Measurements from ENCODE around the gene FBXO44. TPM values are rescaled to one million over a fixed set of nuclear protein-coding genes. Genes with fewer than 3 reads are reported as not detected.

FBXO44 gene
- polyA plus RNA-seq, 2 donors = 9.0 to 16.2 TPM

DNA sequence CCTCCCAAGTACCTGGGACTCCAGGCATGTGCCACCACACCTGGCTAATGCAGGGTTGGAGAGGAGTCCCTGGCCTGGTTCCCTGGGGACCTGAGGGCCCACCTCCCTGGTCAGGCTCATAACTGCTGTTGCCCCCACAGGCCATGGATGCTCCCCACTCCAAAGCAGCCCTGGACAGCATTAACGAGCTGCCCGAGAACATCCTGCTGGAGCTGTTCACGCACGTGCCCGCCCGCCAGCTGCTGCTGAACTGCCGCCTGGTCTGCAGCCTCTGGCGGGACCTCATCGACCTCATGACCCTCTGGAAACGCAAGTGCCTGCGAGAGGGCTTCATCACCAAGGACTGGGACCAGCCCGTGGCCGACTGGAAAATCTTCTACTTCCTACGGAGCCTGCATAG lies 13.8 kb downstream of the FBXO44 start:
- Histone ChIP-seq H3K27ac (ENCODE audit: low read depth in 2 of 2, low read length in 1 of 2) (no peak overlapping the region), H3K4me3 (ENCODE audit: low read depth in 1 of 2, low read length in 2 of 2) (no peak overlapping the region), H3K4me1 (ENCODE audit: control insufficient read depth in 2 of 2, insufficient read depth in 2 of 2, low read length in 1 of 2) (no peaks in the 10 kb centered on the region), H3K36me3 (ENCODE audit: control insufficient read depth in 2 of 2, insufficient read depth in 2 of 2, low read length in 1 of 2) (peaks cover 4 to 18% of the 10 kb centered on the region in 2 donors), H3K27me3 (ENCODE audit: control insufficient read depth in 1 of 2, insufficient read depth in 2 of 2, low read length in 2 of 2) (no peaks in the 10 kb centered on the region), H3K9me3 (ENCODE audit: control insufficient read depth in 2 of 2, insufficient read depth in 1 of 2, low read depth in 1 of 2, low read length in 1 of 2) (no peaks in the 10 kb centered on the region)
- 86 to 91% methylated on average over 14 of the region's 14 CpGs for WGBS, 2 donors

DNA sequence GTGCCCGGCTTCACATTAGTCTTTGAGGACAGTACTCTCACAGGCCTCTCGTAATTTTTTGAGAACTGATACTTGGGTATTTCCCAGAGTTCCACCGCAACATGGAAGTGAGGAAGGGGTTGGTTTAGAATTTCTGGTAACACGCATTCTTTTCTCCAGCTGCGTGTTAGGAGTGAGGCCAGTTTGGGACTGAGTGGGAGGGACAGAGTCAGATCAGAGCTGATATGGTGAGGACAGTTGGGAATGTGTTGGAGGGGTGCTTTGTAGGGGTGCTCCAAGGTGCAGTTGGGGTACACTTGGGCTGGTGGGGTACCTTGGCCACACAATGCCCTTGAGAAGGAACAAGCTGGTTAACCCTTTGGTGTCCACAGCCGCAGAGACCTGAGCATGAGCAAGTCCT lies 16.1 kb downstream of the FBXO44 start:
- 74 to 75% methylated on average over 6 of the region's 6 CpGs for WGBS, 2 donors
- Histone ChIP-seq H3K4me3 (ENCODE audit: low read depth in 1 of 2, low read length in 2 of 2) (no peak overlapping the region), H3K9me3 (ENCODE audit: control insufficient read depth in 2 of 2, insufficient read depth in 1 of 2, low read depth in 1 of 2, low read length in 1 of 2) (no peaks in the 10 kb centered on the region), H3K27me3 (ENCODE audit: control insufficient read depth in 1 of 2, insufficient read depth in 2 of 2, low read length in 2 of 2) (no peaks in the 10 kb centered on the region), H3K27ac (ENCODE audit: low read depth in 2 of 2, low read length in 1 of 2) (no peak overlapping the region), H3K36me3 (ENCODE audit: control insufficient read depth in 2 of 2, insufficient read depth in 2 of 2, low read length in 1 of 2) (peaks cover 7 to 31% of the 10 kb centered on the region in 2 donors), H3K4me1 (ENCODE audit: control insufficient read depth in 2 of 2, insufficient read depth in 2 of 2, low read length in 1 of 2) (no peaks in the 10 kb centered on the region)

DNA sequence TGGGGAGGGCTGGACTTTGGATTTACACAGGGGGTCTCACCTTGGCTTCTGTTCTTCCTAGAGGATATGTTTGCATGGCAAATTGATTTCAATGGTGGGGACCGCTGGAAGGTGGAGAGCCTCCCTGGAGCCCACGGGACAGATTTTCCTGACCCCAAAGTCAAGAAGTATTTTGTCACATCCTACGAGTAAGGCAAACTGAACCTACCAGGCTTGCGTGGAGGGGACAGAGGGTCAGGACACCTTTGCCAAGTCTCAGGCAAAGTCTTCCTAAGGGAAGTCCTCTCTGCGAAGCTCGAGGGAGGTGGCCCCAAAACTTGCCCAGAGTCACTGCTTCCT lies 16.5 kb downstream of the FBXO44 start:
- Histone ChIP-seq H3K4me1 (ENCODE audit: control insufficient read depth in 2 of 2, insufficient read depth in 2 of 2, low read length in 1 of 2) (no peaks in the 10 kb centered on the region), H3K27ac (ENCODE audit: low read depth in 2 of 2, low read length in 1 of 2) (no peak overlapping the region), H3K36me3 (ENCODE audit: control insufficient read depth in 2 of 2, insufficient read depth in 2 of 2, low read length in 1 of 2) (peaks cover 7 to 32% of the 10 kb centered on the region in 2 donors), H3K4me3 (ENCODE audit: low read depth in 1 of 2, low read length in 2 of 2) (no peak overlapping the region), H3K9me3 (ENCODE audit: control insufficient read depth in 2 of 2, insufficient read depth in 1 of 2, low read depth in 1 of 2, low read length in 1 of 2) (no peaks in the 10 kb centered on the region), H3K27me3 (ENCODE audit: control insufficient read depth in 1 of 2, insufficient read depth in 2 of 2, low read length in 2 of 2) (no peaks in the 10 kb centered on the region)
- WGBS, 2 donors = 80 to 84% methylated on average over 6 of the region's 6 CpGs

DNA sequence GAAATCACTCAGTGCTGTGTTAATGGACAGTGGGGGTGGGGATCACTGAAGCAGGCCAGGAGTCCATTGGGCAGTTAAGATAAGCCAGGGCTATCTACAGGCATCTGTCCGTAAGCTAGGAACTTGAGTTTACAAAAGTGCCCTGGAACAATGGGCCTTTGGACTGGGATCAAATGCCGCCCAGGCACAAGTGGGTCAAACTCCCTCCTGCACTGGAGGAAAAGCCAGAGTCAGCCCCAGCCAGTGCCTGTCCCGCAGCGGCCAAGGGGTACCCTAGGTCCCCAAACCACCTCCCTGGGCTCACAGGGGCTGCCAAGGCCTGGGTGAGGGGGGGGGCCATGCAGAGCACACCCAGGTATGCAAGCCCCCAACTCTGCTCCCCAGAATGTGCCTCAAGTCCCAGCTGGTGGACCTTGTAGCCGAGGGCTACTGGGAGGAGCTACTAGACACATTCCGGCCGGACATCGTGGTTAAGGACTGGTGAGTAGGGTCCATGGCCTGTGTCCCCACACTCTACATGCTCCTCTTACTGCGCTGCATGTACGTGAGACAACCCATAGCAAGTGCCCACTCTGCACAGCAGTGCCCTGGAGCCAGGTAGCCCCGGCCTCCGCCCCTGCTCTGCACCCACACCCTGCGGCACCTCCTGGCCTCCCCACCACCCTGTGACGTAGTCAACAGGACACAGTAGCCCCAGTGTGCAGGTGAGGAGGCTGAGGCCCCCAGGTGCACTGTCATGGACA lies 17.0 kb downstream of the FBXO44 start:
- 86 to 91% methylated on average over 14 of the region's 14 CpGs for WGBS, 2 donors
- Histone ChIP-seq H3K4me3 (ENCODE audit: low read depth in 1 of 2, low read length in 2 of 2) (no peak overlapping the region), H3K27ac (ENCODE audit: low read depth in 2 of 2, low read length in 1 of 2) (no peak overlapping the region), H3K4me1 (ENCODE audit: control insufficient read depth in 2 of 2, insufficient read depth in 2 of 2, low read length in 1 of 2) (no peaks in the 10 kb centered on the region), H3K27me3 (ENCODE audit: control insufficient read depth in 1 of 2, insufficient read depth in 2 of 2, low read length in 2 of 2) (no peaks in the 10 kb centered on the region), H3K36me3 (ENCODE audit: control insufficient read depth in 2 of 2, insufficient read depth in 2 of 2, low read length in 1 of 2) (peaks cover 7 to 36% of the 10 kb centered on the region in 2 donors), H3K9me3 (ENCODE audit: control insufficient read depth in 2 of 2, insufficient read depth in 1 of 2, low read depth in 1 of 2, low read length in 1 of 2) (no peaks in the 10 kb centered on the region)

DNA sequence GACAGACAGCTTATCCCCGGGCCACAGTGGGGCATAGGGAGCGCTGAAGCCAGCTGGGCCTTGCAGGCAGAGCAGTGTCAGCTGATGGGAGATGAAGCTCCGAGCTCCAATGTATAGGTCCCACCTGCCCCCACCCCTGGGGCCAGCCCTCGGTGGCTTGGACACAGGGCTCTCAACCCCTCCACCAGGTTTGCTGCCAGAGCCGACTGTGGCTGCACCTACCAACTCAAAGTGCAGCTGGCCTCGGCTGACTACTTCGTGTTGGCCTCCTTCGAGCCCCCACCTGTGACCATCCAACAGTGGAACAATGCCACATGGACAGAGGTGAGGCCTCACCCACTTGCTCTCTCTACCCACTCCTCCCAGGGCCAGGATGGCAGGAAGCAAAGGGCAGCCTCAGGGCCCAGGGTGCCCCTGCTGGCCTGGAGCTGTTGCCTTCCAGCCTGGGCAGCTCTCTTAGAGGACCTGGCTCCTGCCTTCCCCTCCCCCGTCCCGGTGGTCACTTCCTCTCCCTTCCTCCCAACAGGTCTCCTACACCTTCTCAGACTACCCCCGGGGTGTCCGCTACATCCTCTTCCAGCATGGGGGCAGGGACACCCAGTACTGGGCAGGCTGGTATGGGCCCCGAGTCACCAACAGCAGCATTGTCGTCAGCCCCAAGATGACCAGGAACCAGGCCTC lies 18.6 kb downstream of the FBXO44 start:
- no peaks in the 10 kb centered on the region for H3K27me3 ChIP-seq (ENCODE audit: control insufficient read depth in 1 of 2, insufficient read depth in 2 of 2, low read length in 2 of 2)
- 90 to 92% methylated on average over 14 of the region's 14 CpGs for WGBS, 2 donors
- H3K4me3 ChIP-seq (ENCODE audit: low read depth in 1 of 2, low read length in 2 of 2) = no peak overlapping the region
- no peaks in the 10 kb centered on the region for H3K4me1 ChIP-seq (ENCODE audit: control insufficient read depth in 2 of 2, insufficient read depth in 2 of 2, low read length in 1 of 2)
- peaks cover 7 to 36% of the 10 kb centered on the region in 2 donors for H3K36me3 ChIP-seq (ENCODE audit: control insufficient read depth in 2 of 2, insufficient read depth in 2 of 2, low read length in 1 of 2)
- H3K27ac ChIP-seq (ENCODE audit: low read depth in 2 of 2, low read length in 1 of 2) = no peak overlapping the region
- no peaks in the 10 kb centered on the region for H3K9me3 ChIP-seq (ENCODE audit: control insufficient read depth in 2 of 2, insufficient read depth in 1 of 2, low read depth in 1 of 2, low read length in 1 of 2)

DNA sequence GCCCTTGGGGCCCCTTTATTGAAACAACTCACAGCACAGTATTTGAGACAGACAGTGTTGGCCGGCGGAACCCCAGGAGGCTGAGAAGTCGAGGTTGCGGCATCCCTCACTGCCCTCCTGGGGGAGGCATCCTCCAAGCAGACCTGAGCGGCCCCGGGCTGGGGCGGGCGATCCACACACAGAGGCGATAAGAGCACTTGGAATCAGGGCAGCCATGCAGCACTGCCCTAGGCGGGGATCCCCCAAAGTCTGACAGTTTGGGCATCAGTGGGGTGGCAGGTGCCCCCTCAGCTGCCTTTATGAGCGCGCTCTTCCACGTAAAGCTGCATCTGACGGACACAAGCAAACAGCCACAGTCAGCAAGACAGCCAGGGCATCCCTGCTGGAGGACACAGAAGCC lies 19.8 kb downstream of the FBXO44 start:
- H3K27me3 ChIP-seq (ENCODE audit: control insufficient read depth in 1 of 2, insufficient read depth in 2 of 2, low read length in 2 of 2) = no peaks in the 10 kb centered on the region
- H3K36me3 ChIP-seq (ENCODE audit: control insufficient read depth in 2 of 2, insufficient read depth in 2 of 2, low read length in 1 of 2) = peaks cover 7 to 33% of the 10 kb centered on the region in 2 donors
- WGBS, 2 donors = 94 to 97% methylated on average over 14 of the region's 14 CpGs
- no peaks in the 10 kb centered on the region for H3K4me1 ChIP-seq (ENCODE audit: control insufficient read depth in 2 of 2, insufficient read depth in 2 of 2, low read length in 1 of 2)
- no peak overlapping the region for H3K27ac ChIP-seq (ENCODE audit: low read depth in 2 of 2, low read length in 1 of 2)
- no peak overlapping the region for H3K4me3 ChIP-seq (ENCODE audit: low read depth in 1 of 2, low read length in 2 of 2)
- H3K9me3 ChIP-seq (ENCODE audit: control insufficient read depth in 2 of 2, insufficient read depth in 1 of 2, low read depth in 1 of 2, low read length in 1 of 2) = no peaks in the 10 kb centered on the region

DNA sequence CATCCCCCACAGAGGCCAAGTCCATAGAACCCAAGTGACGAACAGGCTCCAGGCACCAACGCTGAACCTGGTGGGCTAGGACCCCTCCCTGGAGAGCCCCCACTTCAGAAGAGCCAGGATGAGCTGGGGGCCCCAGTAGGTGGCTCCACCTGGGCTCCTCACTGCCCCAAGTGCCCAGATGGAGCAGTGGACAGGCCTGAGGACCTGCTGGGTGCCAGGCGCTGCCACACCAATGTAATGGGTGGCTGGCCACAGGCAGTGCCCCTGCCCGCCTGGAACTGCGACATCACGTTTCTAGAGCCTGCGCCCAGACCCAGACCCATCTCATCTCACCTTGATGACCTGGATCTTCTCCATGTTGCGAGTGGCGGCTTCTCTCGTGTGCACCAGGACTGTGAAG lies 20.6 kb downstream of the FBXO44 start:
- WGBS, 2 donors = 93 to 96% methylated on average over 10 of the region's 10 CpGs
- Histone ChIP-seq H3K36me3 (ENCODE audit: control insufficient read depth in 2 of 2, insufficient read depth in 2 of 2, low read length in 1 of 2) (peaks cover 7 to 33% of the 10 kb centered on the region in 2 donors), H3K9me3 (ENCODE audit: control insufficient read depth in 2 of 2, insufficient read depth in 1 of 2, low read depth in 1 of 2, low read length in 1 of 2) (no peaks in the 10 kb centered on the region), H3K27ac (ENCODE audit: low read depth in 2 of 2, low read length in 1 of 2) (no peak overlapping the region), H3K27me3 (ENCODE audit: control insufficient read depth in 1 of 2, insufficient read depth in 2 of 2, low read length in 2 of 2) (no peaks in the 10 kb centered on the region), H3K4me3 (ENCODE audit: low read depth in 1 of 2, low read length in 2 of 2) (no peak overlapping the region), H3K4me1 (ENCODE audit: control insufficient read depth in 2 of 2, insufficient read depth in 2 of 2, low read length in 1 of 2) (peaks cover 0 to 2% of the 10 kb centered on the region in 2 donors)

DNA sequence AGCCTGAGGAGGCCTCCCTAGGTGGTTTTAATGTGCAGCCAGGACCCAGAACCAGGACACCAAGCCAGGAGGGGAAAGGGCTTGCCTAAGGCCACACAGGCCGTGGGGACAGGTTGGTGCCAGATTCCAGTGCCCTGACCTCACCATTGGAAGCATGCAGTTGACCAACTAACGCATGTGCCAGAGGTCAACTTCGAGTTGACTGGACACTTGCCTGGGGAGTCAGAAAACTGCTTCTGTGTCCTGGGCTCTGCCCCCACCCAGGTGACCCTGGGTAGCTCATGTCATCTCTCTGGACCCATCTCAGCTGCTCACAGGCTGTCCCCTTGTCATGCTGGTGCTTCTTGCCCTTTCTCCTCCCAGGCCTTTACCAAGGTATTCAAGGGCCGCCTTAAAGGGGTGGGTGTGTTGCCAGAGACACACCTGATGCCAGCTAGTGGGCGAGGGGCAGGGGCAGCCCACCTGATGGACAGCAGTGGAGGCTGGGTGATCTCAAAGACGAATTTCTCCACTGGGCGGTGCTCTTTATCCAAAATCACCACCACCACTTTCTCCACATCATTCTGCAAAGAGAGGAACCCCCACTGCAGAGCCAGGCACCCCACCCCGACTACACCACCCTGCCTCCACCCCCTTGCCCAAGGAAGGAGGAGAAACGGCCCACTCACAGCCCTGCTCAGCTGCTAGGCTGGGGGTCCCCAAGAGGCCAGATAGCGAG lies 21.9 kb downstream of the FBXO44 start:
- 82 to 85% methylated on average over 10 of the region's 10 CpGs for WGBS, 2 donors
- peaks cover 7 to 31% of the 10 kb centered on the region in 2 donors for H3K36me3 ChIP-seq (ENCODE audit: control insufficient read depth in 2 of 2, insufficient read depth in 2 of 2, low read length in 1 of 2)
- no peak overlapping the region for H3K4me3 ChIP-seq (ENCODE audit: low read depth in 1 of 2, low read length in 2 of 2)
- H3K27ac ChIP-seq (ENCODE audit: low read depth in 2 of 2, low read length in 1 of 2) = no peak overlapping the region
- H3K27me3 ChIP-seq (ENCODE audit: control insufficient read depth in 1 of 2, insufficient read depth in 2 of 2, low read length in 2 of 2) = no peaks in the 10 kb centered on the region
- peaks cover 0 to 3% of the 10 kb centered on the region in 2 donors for H3K4me1 ChIP-seq (ENCODE audit: control insufficient read depth in 2 of 2, insufficient read depth in 2 of 2, low read length in 1 of 2)
- no peaks in the 10 kb centered on the region for H3K9me3 ChIP-seq (ENCODE audit: control insufficient read depth in 2 of 2, insufficient read depth in 1 of 2, low read depth in 1 of 2, low read length in 1 of 2)

DNA sequence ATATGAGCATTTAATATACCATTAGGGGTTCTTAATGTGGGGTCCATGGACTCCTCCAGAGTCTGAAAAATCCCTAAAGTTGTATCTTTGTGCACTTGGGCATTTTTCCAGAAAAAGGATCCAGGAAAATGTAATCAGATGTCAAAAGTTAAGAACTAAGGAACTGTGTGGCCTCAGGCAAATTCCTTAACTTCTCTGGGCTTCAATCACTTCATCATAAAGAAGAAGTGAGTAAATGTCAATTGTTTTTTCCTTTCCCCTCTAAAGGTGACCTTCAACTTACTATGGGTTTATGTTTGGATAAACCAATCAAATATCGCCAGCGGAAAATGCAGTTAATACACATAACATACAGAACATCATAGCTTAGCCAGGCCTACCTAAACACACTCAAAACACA lies 23.8 kb downstream of the FBXO44 start:
- no peak overlapping the region for H3K27ac ChIP-seq (ENCODE audit: low read depth in 2 of 2, low read length in 1 of 2)
- H3K9me3 ChIP-seq (ENCODE audit: control insufficient read depth in 2 of 2, insufficient read depth in 1 of 2, low read depth in 1 of 2, low read length in 1 of 2) = no peaks in the 10 kb centered on the region
- H3K36me3 ChIP-seq (ENCODE audit: control insufficient read depth in 2 of 2, insufficient read depth in 2 of 2, low read length in 1 of 2) = peaks cover 4 to 18% of the 10 kb centered on the region in 2 donors
- 98 to 99% methylated on average over 2 of the region's 2 CpGs for WGBS, 2 donors
- peaks cover 0 to 3% of the 10 kb centered on the region in 2 donors for H3K4me1 ChIP-seq (ENCODE audit: control insufficient read depth in 2 of 2, insufficient read depth in 2 of 2, low read length in 1 of 2)
- H3K27me3 ChIP-seq (ENCODE audit: control insufficient read depth in 1 of 2, insufficient read depth in 2 of 2, low read length in 2 of 2) = no peaks in the 10 kb centered on the region
- no peak overlapping the region for H3K4me3 ChIP-seq (ENCODE audit: low read depth in 1 of 2, low read length in 2 of 2)

Measured in esophagus (tissue), 2 donors.